ENCODE results near the gene TEDC1. TPM values are rescaled to one million over a fixed set of nuclear protein-coding genes. Genes with fewer than 3 reads are reported as not detected.
"Not testable (repeated sequence)": the region's sequence is repeated elsewhere in the genome, so short reads cannot be mapped to it uniquely, and the experiment has no call there.

TEDC1 gene
- total RNA-seq, 1 experiment from 2014 or later, result 26.2 TPM

GRCh38 chr14:105546410-105546809 is 55.4 kb downstream of the TEDC1 start:
- H4K91ac ChIP-seq (ENCODE audit: insufficient read length, low read depth, low read length); H3K23me2 ChIP-seq (ENCODE audit: insufficient read length, low read depth, low read length, poor library complexity, severe bottlenecking); H2BK5ac ChIP-seq (ENCODE audit: insufficient read length, low read length); H4K8ac ChIP-seq (replicated peaks; ENCODE audit: insufficient read length, low read depth, low read length); H4K20me1 ChIP-seq (ENCODE audit: control insufficient read depth, insufficient read depth, insufficient read length); H3K14ac ChIP-seq (ENCODE audit: insufficient read depth, low read length); H3K4me1 Mint-ChIP-seq; H3T11ph ChIP-seq (ENCODE audit: low read length); H3K4me1 ChIP-seq (ENCODE audit: insufficient read depth, low read length); H2AK5ac ChIP-seq (ENCODE audit: insufficient read length, low read length); H3K4me3 Mint-ChIP-seq; H2AFZ ChIP-seq (ENCODE audit: low read length); H3K23ac ChIP-seq (ENCODE audit: insufficient read length, low read depth, low read length); H3K27me3 ChIP-seq (ENCODE audit: insufficient read depth, low read length); H3K79me1 ChIP-seq (ENCODE audit: insufficient read depth, low read depth, low read length, poor library complexity, severe bottlenecking); H4K5ac ChIP-seq (ENCODE audit: insufficient read length, low read depth, low read length); H3K27ac Mint-ChIP-seq; H3K79me2 ChIP-seq (ENCODE audit: insufficient read depth, low read length); H3K4ac ChIP-seq (ENCODE audit: low read depth, low read length); H3K9ac ChIP-seq (ENCODE audit: extremely low read depth, insufficient read length, low read length); H3K56ac ChIP-seq (ENCODE audit: insufficient read length, low read depth, low read length); DNase-seq; H3K4me2 ChIP-seq (ENCODE audit: insufficient read depth, insufficient read length, low read length); H2BK15ac ChIP-seq (ENCODE audit: low read depth, low read length); H2BK20ac ChIP-seq (ENCODE audit: low read depth, low read length, poor library complexity, severe bottlenecking); H3K18ac ChIP-seq (ENCODE audit: insufficient read length, low read depth, low read length); H2BK120ac ChIP-seq (ENCODE audit: low read depth, low read length, poor library complexity, severe bottlenecking); H3K27ac ChIP-seq (ENCODE audit: insufficient read length, low read depth, low read length); H3K27me3 Mint-ChIP-seq (ENCODE audit: low read depth); H2BK12ac ChIP-seq (ENCODE audit: insufficient read length, low read depth, low read length): not testable (repeated sequence)
- Mint-ChIP-seq H3K9me3 (peaks cover 65 to 73% of the 10 kb centered on the region in 2 experiments), H3K36me3 (ENCODE audit: insufficient read depth in 1 of 3, low read depth in 3 of 3) (peaks cover 8 to 26% (median 8%) of the 10 kb centered on the region in 3 experiments; a peak in 5 of 7 replicates)
- WGBS (ENCODE audit: extremely low coverage, insufficient read length, low lambda C conversion rate), result no CpG with 5 or more reads among the region's 20 CpGs
- H3K9me3 ChIP-seq (ENCODE audit: control insufficient read depth, low read depth, low read length), result peaks cover 45% of the 10 kb centered on the region

DNA sequence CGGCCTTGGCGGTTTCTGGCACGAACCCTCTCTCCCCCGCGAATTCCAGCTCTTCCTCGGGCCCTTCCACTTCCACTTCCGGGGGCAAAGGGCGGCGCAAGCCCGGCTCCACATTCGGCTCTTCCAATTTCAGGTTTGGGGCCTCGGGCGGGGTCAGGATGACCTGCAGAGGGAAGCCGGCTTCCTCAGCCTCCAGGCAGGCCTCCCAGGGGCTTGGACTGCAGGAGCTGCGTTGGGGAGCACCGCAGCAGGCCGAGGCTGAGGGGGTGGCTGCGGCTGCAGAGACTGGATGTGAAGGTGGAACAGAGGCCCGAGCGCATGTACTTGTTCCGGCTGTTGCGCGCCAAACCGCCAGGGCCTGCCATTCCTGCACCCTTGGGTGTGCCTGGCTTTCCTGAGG is 56.0 kb downstream of the TEDC1 start:
- H3K79me2 ChIP-seq (ENCODE audit: insufficient read depth, low read length); H4K91ac ChIP-seq (ENCODE audit: insufficient read length, low read depth, low read length); H3K56ac ChIP-seq (ENCODE audit: insufficient read length, low read depth, low read length); H3K79me1 ChIP-seq (ENCODE audit: insufficient read depth, low read depth, low read length, poor library complexity, severe bottlenecking); H3K4ac ChIP-seq (ENCODE audit: low read depth, low read length); DNase-seq; H3K4me2 ChIP-seq (ENCODE audit: insufficient read depth, insufficient read length, low read length); H2BK15ac ChIP-seq (ENCODE audit: low read depth, low read length); H2BK12ac ChIP-seq (ENCODE audit: insufficient read length, low read depth, low read length); H4K5ac ChIP-seq (ENCODE audit: insufficient read length, low read depth, low read length); H2BK5ac ChIP-seq (ENCODE audit: insufficient read length, low read length); H4K20me1 ChIP-seq (ENCODE audit: control insufficient read depth, insufficient read depth, insufficient read length); H4K8ac ChIP-seq (replicated peaks; ENCODE audit: insufficient read length, low read depth, low read length); H3K4me1 ChIP-seq (ENCODE audit: insufficient read depth, low read length); H2AFZ ChIP-seq (ENCODE audit: low read length); H3K27me3 Mint-ChIP-seq (ENCODE audit: low read depth); H2BK120ac ChIP-seq (ENCODE audit: low read depth, low read length, poor library complexity, severe bottlenecking); H3K27me3 ChIP-seq (ENCODE audit: insufficient read depth, low read length); H3K27ac Mint-ChIP-seq; H2AK5ac ChIP-seq (ENCODE audit: insufficient read length, low read length); H3K9ac ChIP-seq (ENCODE audit: extremely low read depth, insufficient read length, low read length); H2BK20ac ChIP-seq (ENCODE audit: low read depth, low read length, poor library complexity, severe bottlenecking); H3K27ac ChIP-seq (ENCODE audit: insufficient read length, low read depth, low read length); H3K23me2 ChIP-seq (ENCODE audit: insufficient read length, low read depth, low read length, poor library complexity, severe bottlenecking); H3K4me1 Mint-ChIP-seq; H3K18ac ChIP-seq (ENCODE audit: insufficient read length, low read depth, low read length); H3T11ph ChIP-seq (ENCODE audit: low read length); H3K14ac ChIP-seq (ENCODE audit: insufficient read depth, low read length); H3K4me3 Mint-ChIP-seq; H3K23ac ChIP-seq (ENCODE audit: insufficient read length, low read depth, low read length): not testable (repeated sequence)
- no CpG with 5 or more reads among the region's 24 CpGs for WGBS (ENCODE audit: extremely low coverage, insufficient read length, low lambda C conversion rate)
- Mint-ChIP-seq H3K9me3 (peaks cover 63 to 72% of the 10 kb centered on the region in 2 experiments), H3K36me3 (ENCODE audit: insufficient read depth in 1 of 3, low read depth in 3 of 3) (peaks cover 8 to 20% (median 8%) of the 10 kb centered on the region in 3 experiments; a peak in 5 of 7 replicates)
- H3K9me3 ChIP-seq (ENCODE audit: control insufficient read depth, low read depth, low read length), result peaks cover 38% of the 10 kb centered on the region

Measured in H9 (cell line).